H1 (cell line): ENCODE data around the gene CDS2. TPM values are rescaled to one million over a fixed set of nuclear protein-coding genes. Genes with fewer than 3 reads are reported as not detected.
A peak's percentile ranks its signal among the peaks of the same experiment; 100 is the strongest.

Experiments
- CTCF ChIA-PET: fragments of 300-600 bp; sonication (Branson Sonifier 250); formaldehyde crosslinking; loops from one replicate; lab custom pipeline; 2021; ENCODE audit not compliant: partially characterized antibody; lab: Charles Lee
- POLR2A ChIA-PET: fragments of 300-600 bp; sonication (Branson Sonifier 250); formaldehyde crosslinking; loops from one replicate; lab custom pipeline; 2021; ENCODE audit warnings: inconsistent platforms; ENCODE audit not compliant: partially characterized antibody; lab: Charles Lee
- DNase-seq, 2 experiments: peaks; one replicate each; pipeline versions ENCODE4 v3.0.0 to v3.0.0-alpha.2; 2010 to 2022; ENCODE audit warnings: low spot score in 2 of 2, low read depth in 1 of 2, mixed read lengths in 1 of 2
- FAIRE-seq: peaks from 2 replicates; lab custom pipeline; 2011; peaks lifted over from hg19 to GRCh38; lab: Jason Lieb, UNC
- H2AFZ ChIP-seq: 2 replicates; pipeline ENCODE4 v1.8.1; 2012; ENCODE audit warnings: low read length, inconsistent platforms
- H2AK5ac ChIP-seq: 2 replicates; pipeline ENCODE4 v1.6.1; 2013; ENCODE audit warnings: low read depth, low read length
- H2BK120ac ChIP-seq: replicated peaks from 2 replicates; pipeline ENCODE3; 2013; ENCODE audit warnings: low read depth, low read length, inconsistent platforms
- H2BK12ac ChIP-seq: 2 replicates; pipeline ENCODE4 v1.6.1; 2013; ENCODE audit warnings: low read depth, low read length
- H2BK15ac ChIP-seq: 2 replicates; pipeline ENCODE4 v1.6.1; 2013; ENCODE audit warnings: low read length
- H2BK20ac ChIP-seq: 2 replicates; pipeline ENCODE4 v1.6.1; 2013; ENCODE audit warnings: low read length
- H2BK5ac ChIP-seq: 2 replicates; pipeline ENCODE4 v1.6.1; 2013; ENCODE audit warnings: low read depth, low read length
- H3K14ac ChIP-seq: 2 replicates; pipeline ENCODE4 v1.6.1; 2013; ENCODE audit warnings: inconsistent platforms; ENCODE audit not compliant: insufficient read length
- H3K18ac ChIP-seq: 2 replicates; pipeline ENCODE4 v1.6.1; 2013; ENCODE audit warnings: low read length; ENCODE audit errors: extremely low read depth
- H3K23ac ChIP-seq: 2 replicates; pipeline ENCODE4 v1.6.1; 2013; ENCODE audit warnings: inconsistent platforms; ENCODE audit not compliant: insufficient read length
- H3K23me2 ChIP-seq: 2 replicates; pipeline ENCODE4 v1.6.1; 2013; ENCODE audit warnings: low read depth, low read length
- H3K27ac ChIP-seq: 2 replicates; pipeline ENCODE4 v1.6.1; 2011; ENCODE audit warnings: low read depth, low read length, inconsistent platforms
- H3K27me3 ChIP-seq, 4 experiments: replicated peaks in 1 of 4; 1 replicate in 1 of 4; 2 replicates in 3 of 4; pipeline versions ENCODE4 v1.6.1 to v1.8.1; 2011 to 2013; ENCODE audit warnings: low read length in 3 of 4, mild to moderate bottlenecking in 3 of 4, inconsistent platforms in 2 of 4, mixed read lengths in 2 of 4, moderate library complexity in 1 of 4; ENCODE audit not compliant: control insufficient read depth in 3 of 4, insufficient read depth in 3 of 4; ENCODE audit errors: extremely low read depth in 1 of 4
- H3K36me3 ChIP-seq, 4 experiments: 2 replicates each; pipeline versions ENCODE4 v1.6.1 to v1.8.1; 2011 to 2013; ENCODE audit warnings: mild to moderate bottlenecking in 4 of 4, low read length in 3 of 4, moderate library complexity in 2 of 4, control low read depth in 1 of 4, inconsistent platforms in 1 of 4; ENCODE audit not compliant: insufficient read depth in 4 of 4, control insufficient read depth in 2 of 4
- H3K4ac ChIP-seq: replicated peaks from 2 replicates; pipeline ENCODE3; 2013; ENCODE audit warnings: low read length, low read depth, mixed read lengths, inconsistent platforms; ENCODE audit not compliant: insufficient read length
- H3K4me1 ChIP-seq, 4 experiments: replicated peaks in 1 of 4; 1 replicate in 1 of 4; 2 replicates in 3 of 4; pipeline versions ENCODE4 v1.6.1 to v1.8.1; 2011 to 2013; ENCODE audit warnings: low read length in 3 of 4, inconsistent platforms in 2 of 4, mixed read lengths in 1 of 4; ENCODE audit not compliant: insufficient read depth in 4 of 4, control insufficient read depth in 3 of 4
- H3K4me2 ChIP-seq, 2 experiments: 2 replicates each; pipeline versions ENCODE4 v1.6.1 to v1.8.1; 2011 to 2013; ENCODE audit warnings: low read depth in 2 of 2, low read length in 2 of 2, control low read depth in 1 of 2, inconsistent platforms in 1 of 2, mild to moderate bottlenecking in 1 of 2; ENCODE audit not compliant: insufficient read depth in 1 of 2
- H3K4me3 ChIP-seq, 4 experiments: fragments of 200-600, 300-600 bp in 1 of 4; sonication (generic), shearing (Covaris generic), sonication (Bioruptor Twin) in 1 of 4; 2 replicates each; pipeline versions ENCODE4 v1.5.1 to v1.8.1; 2011 to 2016; ENCODE audit warnings: low read length in 4 of 4, low read depth in 3 of 4, control low read depth in 2 of 4, inconsistent platforms in 2 of 4, mild to moderate bottlenecking in 2 of 4, mixed read lengths in 1 of 4, moderate library complexity in 1 of 4; ENCODE audit not compliant: insufficient read depth in 2 of 4; ENCODE audit errors: extremely low read depth in 1 of 4
- H3K56ac ChIP-seq: replicated peaks from 2 replicates; pipeline ENCODE3; 2013; ENCODE audit warnings: low read depth, mild to moderate bottlenecking, mixed read lengths, low read length, inconsistent platforms; ENCODE audit not compliant: insufficient read length
- H3K79me1 ChIP-seq: 2 replicates; pipeline ENCODE4 v1.6.1; 2013; ENCODE audit warnings: low read depth, low read length, control low read depth
- H3K79me2 ChIP-seq, 2 experiments: 2 replicates each; pipeline versions ENCODE4 v1.6.1 to v1.8.1; 2012 to 2013; ENCODE audit warnings: low read length in 2 of 2, mild to moderate bottlenecking in 2 of 2, inconsistent platforms in 1 of 2; ENCODE audit not compliant: insufficient read depth in 2 of 2, control insufficient read depth in 1 of 2
- H3K9ac ChIP-seq, 4 experiments: replicated peaks in 1 of 4; 1 replicate in 1 of 4; 2 replicates in 3 of 4; pipeline versions ENCODE4 v1.6.1 to v1.8.1; 2011 to 2013; ENCODE audit warnings: low read depth in 3 of 4, low read length in 3 of 4, control low read depth in 2 of 4, mild to moderate bottlenecking in 2 of 4, moderate library complexity in 2 of 4, inconsistent platforms in 1 of 4; ENCODE audit errors: extremely low read depth in 1 of 4
- H3K9me3 ChIP-seq, 2 experiments: 2 replicates each; pipeline versions ENCODE4 v1.6.1 to v1.8.1; 2012 to 2013; ENCODE audit warnings: mild to moderate bottlenecking in 2 of 2, moderate library complexity in 2 of 2, control low read depth in 1 of 2, inconsistent platforms in 1 of 2, low read depth in 1 of 2, low read length in 1 of 2, mixed read lengths in 1 of 2; ENCODE audit not compliant: insufficient read depth in 2 of 2
- H4K20me1 ChIP-seq, 2 experiments: replicated peaks in 1 of 2; 2 replicates each; pipeline versions ENCODE3 to v1.8.1; 2011 to 2013; ENCODE audit warnings: inconsistent platforms in 2 of 2, low read length in 2 of 2, mild to moderate bottlenecking in 1 of 2; ENCODE audit not compliant: insufficient read depth in 2 of 2, control insufficient read depth in 1 of 2
- H4K5ac ChIP-seq: 2 replicates; pipeline ENCODE4 v1.6.1; 2013; ENCODE audit warnings: low read length, low read depth, mixed read lengths, inconsistent platforms; ENCODE audit not compliant: insufficient read length
- H4K8ac ChIP-seq: 2 replicates; pipeline ENCODE4 v1.8.0; 2013; ENCODE audit warnings: mild to moderate bottlenecking, moderate library complexity, low read length, inconsistent platforms; ENCODE audit not compliant: insufficient read depth; ENCODE audit errors: extremely low read depth
- H4K91ac ChIP-seq: replicated peaks from 2 replicates; pipeline ENCODE3; 2013; ENCODE audit warnings: low read length, mixed read lengths, inconsistent platforms; ENCODE audit not compliant: insufficient read length
- POU5F1 ChIP-seq: IDR thresholded peaks from 2 replicates; pipeline ENCODE4 v1.6.1; 2011; ENCODE audit warnings: low read depth, mild to moderate bottlenecking, low read length, moderate library complexity
- YY1 ChIP-seq: IDR thresholded peaks from 2 replicates; pipeline ENCODE4 v1.6.1; 2011; ENCODE audit warnings: low read depth, mild to moderate bottlenecking, low read length
- ZNF274 ChIP-seq: IDR thresholded peaks from 2 replicates; pipeline ENCODE4 v1.7.0; 2012; ENCODE audit warnings: low read length, borderline replicate concordance; ENCODE audit errors: extremely low read depth
- WGBS, 2 experiments: shearing (Covaris generic) in 1 of 2; methylation state at CpG; one replicate each; pipeline versions ENCODE4 v1.1.6 to v1.1.7; 2013 to 2015; ENCODE audit warnings: low lambda C conversion rate in 2 of 2, mixed read lengths in 2 of 2, inconsistent platforms in 1 of 2, low coverage in 1 of 2, missing lambda C conversion rate in 1 of 2; ENCODE audit not compliant: insufficient replicate concordance in 2 of 2, insufficient coverage in 1 of 2, insufficient read length in 1 of 2; ENCODE audit errors: extremely low coverage in 1 of 2, missing lambda C conversion rate in 1 of 2; 5-methylcytosine and 5-hydroxymethylcytosine counted together
- polyA plus RNA-seq, 7 experiments: library from polyadenylated mRNA; depleted of rRNA in 3 of 7; stranded (reverse) in 5 of 7; unstranded in 2 of 7; fragments of >200 nt in 5 of 7; fragments of 200-250 nt in 2 of 7; gene quantifications; 1 replicate in 5 of 7; 2 replicates in 1 of 7; 4 replicates in 1 of 7; pipeline versions ENCODE4 v1.2.1 to v1.2.3, GENCODE V29; 2011 to 2013; ENCODE audit warnings: missing spikeins in 2 of 7, mixed read lengths in 2 of 7
- total RNA-seq: library from RNA; stranded (reverse); fragmentation: NEBNext Ultra II Directional; extraction: Animal tissue kit (Norgen Biotek cat#: 25700); gene quantifications from 2 replicates; pipeline ENCODE4 v1.2.1, GENCODE V29; 2021

CDS2 gene
- total and polyA plus RNA-seq, 2 of the 8 experiments (the other 6 are each of a cell fraction or from before 2014, with no cell fraction given), result 54.0 to 56.2 TPM

DNA sequence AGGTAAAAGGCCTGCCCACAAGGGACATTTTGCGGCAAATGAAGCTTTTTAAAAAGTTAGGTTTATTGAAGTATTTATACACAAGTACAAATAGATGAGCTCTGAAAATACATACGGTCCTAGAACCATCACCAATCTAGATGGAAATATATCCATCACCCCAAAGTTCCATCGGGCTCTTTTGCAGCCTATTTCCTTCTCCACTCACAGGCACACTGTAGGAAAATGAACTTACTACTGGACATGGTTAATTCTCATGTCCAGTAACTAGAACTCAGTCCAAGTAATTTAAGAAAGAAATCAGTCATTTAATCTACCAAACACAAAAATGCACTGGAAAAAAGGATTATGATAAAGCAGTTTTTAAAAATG lies 13.2 kb upstream of the CDS2 start:
- Histone ChIP-seq H3K36me3 (peaks cover 29 to 54% (median 45%) of the 10 kb centered on the region in 4 experiments), H3K27me3 (no peaks in the 10 kb centered on the region), H3K79me1 (no peaks in the 10 kb centered on the region; the same call in 1 of the 2 replicates), H2BK12ac (no peak overlapping the region), H2AFZ (no peak overlapping the region), H3K4me2 (peak overlapping the region; percentile 75 to 92), H3K56ac (no peak overlapping the region), H3K23ac (no peak overlapping the region), H2BK120ac (no peak overlapping the region), H2BK20ac (no peak overlapping the region), H3K4me1 (no peaks in the 10 kb centered on the region; a peak in 1 of 7 replicates), H2AK5ac (no peak overlapping the region), H4K8ac (peak overlapping the region; percentile 97; the same call in 1 of the 2 replicates), H3K4ac (no peak overlapping the region), H4K20me1 (peaks cover 4 to 15% of the 10 kb centered on the region in 2 experiments), H3K18ac (peak overlapping the region; percentile 90; the same call in 1 of the 2 replicates), H3K9me3 (no peaks in the 10 kb centered on the region), H3K79me2 (peaks cover 7 to 39% of the 10 kb centered on the region in 2 experiments), H4K5ac (no peak overlapping the region), H3K23me2 (peaks cover 7% of the 10 kb centered on the region), H4K91ac (peak overlapping the region; percentile 55), H3K27ac (peak overlapping the region; percentile 92), H2BK5ac (peak overlapping the region; percentile 85; the same call in 1 of the 2 replicates), H3K9ac (peak overlapping the region in 3 of 4 experiments; percentile 80 to 92 (median 87); a peak in 4 of 7 replicates), H3K14ac (no peak overlapping the region), H3K4me3 (peak overlapping the region; percentile 92 to 96 (median 92)), H2BK15ac (no peak overlapping the region)
- ChIA-PET POLR2A (interaction anchor here (0.8 kb wide), 1 partner anchor 57 kb away, joined by 3 read pairs; no protein-coding TSS in a partner anchor), CTCF (no interaction called here)
- no peak for FAIRE-seq
- WGBS, 2 experiments, result 70% methylated on average over 3 of the region's 3 CpGs; no CpG with 5 or more reads in 1 of the 2 experiments
- no peak for DNase-seq
- no peak for TF ChIP-seq POU5F1
- no peak for TF ChIP-seq YY1
- TF ChIP-seq ZNF274, result no peak
- TF ChIP-seq, all 59 proteins: peak for 0
